Brain microvascular endothelial cell (primary cell): ENCODE measurements around the gene PRDX1.

Experiments used
- DNase-seq: peaks from one replicate; pipeline ENCODE4 v3.0.0-alpha.2; 2020
- H3K27ac ChIP-seq: fragments of 250-450 bp; sonication (Bioruptor Pico); 2 replicates; pipeline ENCODE4 v1.5.1; 2020; ENCODE audit warnings: mild to moderate bottlenecking, moderate library complexity
- H3K27me3 ChIP-seq: fragments of 250-450 bp; sonication (Bioruptor Pico); replicated peaks from 2 replicates; pipeline ENCODE4 v1.5.1; 2020; ENCODE audit warnings: mild to moderate bottlenecking
- H3K36me3 ChIP-seq: fragments of 250-450 bp; sonication (Bioruptor Pico); replicated peaks from 2 replicates; pipeline ENCODE4 v1.5.1; 2020; ENCODE audit warnings: mild to moderate bottlenecking
- H3K4me3 ChIP-seq: 2 replicates; pipeline ENCODE4 v1.5.1; 2011; ENCODE audit warnings: low read depth, mild to moderate bottlenecking, control low read depth, low read length, moderate library complexity
- CTCF ChIP-seq: IDR thresholded peaks from 2 replicates; pipeline ENCODE4 v1.5.1; 2011; ENCODE audit warnings: low read depth, mild to moderate bottlenecking, moderate library complexity, low read length, control low read depth, inconsistent platforms; ENCODE audit errors: missing control alignments
- in situ Hi-C: cut with HindIII; loops from 2 replicates; pipeline ENCODE4 v1.10.0; 2017; ENCODE audit warnings: low sequenced_read_pairs, low pct_ligation_motif_present

The PRDX1 gene

GRCh38 chr1:45501505-45501859, 20.2 kb downstream of the PRDX1 start:
- no peaks in the 10 kb centered on the region for H3K27me3 ChIP-seq
- no peak overlapping the region for H3K4me3 ChIP-seq
- no peak for TF ChIP-seq CTCF
- DNase-seq, result no peak
- H3K27ac ChIP-seq, result no peak overlapping the region
- no peaks in the 10 kb centered on the region for H3K36me3 ChIP-seq
- in situ Hi-C loops, result no loop called here

- Histone ChIP-seq H3K27ac (no peak overlapping the region), H3K36me3 (no peaks in the 10 kb centered on the region), H3K27me3 (no peaks in the 10 kb centered on the region), H3K4me3 (peak overlapping the region; percentile 88)
- DNase-seq, result no peak
- no peak for TF ChIP-seq CTCF
- in situ Hi-C loops, result no loop called here
Measured at GRCh38 chr1:45499415-45499769, 22.3 kb downstream of the PRDX1 start.

- Histone ChIP-seq H3K36me3 (no peaks in the 10 kb centered on the region), H3K27me3 (no peaks in the 10 kb centered on the region), H3K4me3 (no peak overlapping the region), H3K27ac (no peak overlapping the region)
- in situ Hi-C loops, result no loop called here
- no peak for TF ChIP-seq CTCF
- no peak for DNase-seq
Measured at GRCh38 chr1:45498279-45498678, 23.4 kb downstream of the PRDX1 start.

- no peak overlapping the region for H3K27ac ChIP-seq
- DNase-seq, result peak; percentile 57
- H3K36me3 ChIP-seq, result no peaks in the 10 kb centered on the region
- peak; percentile 59 for TF ChIP-seq CTCF
- H3K27me3 ChIP-seq, result no peaks in the 10 kb centered on the region
- no peak overlapping the region for H3K4me3 ChIP-seq
- in situ Hi-C loops, result no loop called here
Measured at GRCh38 chr1:45493116-45493697, 28.5 kb downstream of the PRDX1 start.

- in situ Hi-C loops, result no loop called here
- no peak for TF ChIP-seq CTCF
- no peak for DNase-seq
Measured at GRCh38 chr1:45492691-45493090, 29.0 kb downstream of the PRDX1 start.

More at GRCh38 chr1:45492691-45493090, 29.0 kb downstream of the PRDX1 start:
- Histone ChIP-seq H3K27me3 (no peaks in the 10 kb centered on the region), H3K4me3 (no peak overlapping the region), H3K36me3 (no peaks in the 10 kb centered on the region), H3K27ac (no peak overlapping the region)
